Fibroblast of villous mesenchyme (primary cell): ENCODE data around the gene TTBK1. TPM values are rescaled to one million over a fixed set of nuclear protein-coding genes. Genes with fewer than 3 reads are reported as not detected.

Source experiments
- DNase-seq: peaks from one replicate; pipeline ENCODE4 v3.0.0-alpha.2; 2010; ENCODE audit warnings: low read depth
- H3K4me3 ChIP-seq: 2 replicates; pipeline ENCODE4 v1.5.1; 2011; ENCODE audit warnings: low read depth, mild to moderate bottlenecking, low read length
- total RNA-seq: library from RNA; depleted of rRNA; stranded (reverse); fragments of >200 nt; gene quantifications from 2 replicates; pipeline ENCODE4 v1.2.3, GENCODE V29; 2012
- TF ChIP-seq, protein P1 (sequence below): IDR thresholded peaks from 2 replicates; pipeline ENCODE4 v1.5.1; 2012; ENCODE audit warnings: low read depth, mild to moderate bottlenecking, low read length; ENCODE audit not compliant: insufficient read depth

Gene TTBK1
- total RNA-seq, 1 donor: not detected

DNA sequence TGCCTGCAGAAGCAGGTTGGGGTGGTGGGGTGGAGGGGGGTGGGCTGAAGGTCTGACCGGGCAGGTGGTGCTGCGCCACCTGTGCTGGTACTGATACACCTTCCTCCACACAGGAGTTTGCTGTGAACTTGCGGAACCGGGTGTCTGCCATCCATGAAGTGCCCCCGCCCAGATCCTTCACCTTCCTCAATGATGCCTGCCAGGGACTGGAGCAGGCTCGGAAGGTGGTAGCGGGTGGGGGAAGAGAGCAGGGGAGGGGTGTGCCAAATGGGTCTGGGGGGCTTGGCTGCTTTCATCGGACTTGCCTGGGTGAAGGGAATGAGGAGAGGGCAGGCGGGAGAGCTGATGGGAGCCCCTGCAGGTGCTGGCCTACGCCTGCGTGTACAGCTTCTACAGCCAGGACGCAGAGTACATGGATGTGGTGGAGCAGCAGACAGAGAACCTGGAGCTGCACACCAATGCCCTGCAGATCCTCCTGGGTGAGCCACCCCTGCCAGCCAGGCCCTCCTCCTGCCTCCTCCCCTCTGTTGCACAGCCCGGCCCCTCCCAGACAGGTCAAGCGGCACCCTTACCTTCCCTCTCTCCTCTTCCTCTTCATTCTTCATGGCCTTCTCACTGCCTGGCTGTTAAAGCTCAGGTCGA, 20.7 kb upstream of the TTBK1 start:
- H3K4me3 ChIP-seq: no peak overlapping the region
- no peak for DNase-seq
- TF ChIP-seq, protein P1, sequence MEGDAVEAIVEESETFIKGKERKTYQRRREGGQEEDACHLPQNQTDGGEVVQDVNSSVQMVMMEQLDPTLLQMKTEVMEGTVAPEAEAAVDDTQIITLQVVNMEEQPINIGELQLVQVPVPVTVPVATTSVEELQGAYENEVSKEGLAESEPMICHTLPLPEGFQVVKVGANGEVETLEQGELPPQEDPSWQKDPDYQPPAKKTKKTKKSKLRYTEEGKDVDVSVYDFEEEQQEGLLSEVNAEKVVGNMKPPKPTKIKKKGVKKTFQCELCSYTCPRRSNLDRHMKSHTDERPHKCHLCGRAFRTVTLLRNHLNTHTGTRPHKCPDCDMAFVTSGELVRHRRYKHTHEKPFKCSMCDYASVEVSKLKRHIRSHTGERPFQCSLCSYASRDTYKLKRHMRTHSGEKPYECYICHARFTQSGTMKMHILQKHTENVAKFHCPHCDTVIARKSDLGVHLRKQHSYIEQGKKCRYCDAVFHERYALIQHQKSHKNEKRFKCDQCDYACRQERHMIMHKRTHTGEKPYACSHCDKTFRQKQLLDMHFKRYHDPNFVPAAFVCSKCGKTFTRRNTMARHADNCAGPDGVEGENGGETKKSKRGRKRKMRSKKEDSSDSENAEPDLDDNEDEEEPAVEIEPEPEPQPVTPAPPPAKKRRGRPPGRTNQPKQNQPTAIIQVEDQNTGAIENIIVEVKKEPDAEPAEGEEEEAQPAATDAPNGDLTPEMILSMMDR: no peak

DNA sequence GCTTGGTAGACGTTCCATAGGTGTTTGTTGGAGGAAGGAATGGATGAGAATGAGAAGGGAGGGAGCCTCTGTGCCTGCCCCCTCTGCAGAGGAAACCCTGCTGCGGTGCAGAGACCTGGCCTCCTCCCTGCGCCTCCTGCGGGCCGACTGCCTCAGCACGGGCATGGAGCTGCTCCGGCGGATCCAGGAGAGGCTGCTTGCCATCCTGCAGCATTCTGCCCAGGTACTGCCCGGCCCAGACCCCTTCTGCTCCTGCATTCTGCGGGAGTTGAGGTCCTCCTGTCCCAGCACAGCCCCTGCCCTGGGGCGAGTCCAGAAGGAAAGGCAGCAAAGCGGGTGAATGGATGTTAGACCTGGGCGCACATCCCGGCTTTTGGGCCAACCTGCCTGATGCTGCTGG, 20.1 kb upstream of the TTBK1 start:
- TF ChIP-seq, protein P1: no peak
- DNase-seq: no peak
- H3K4me3 ChIP-seq: no peak overlapping the region

GRCh38 chr6:43226192-43226851, 17.0 kb upstream of the TTBK1 start:
- no peak for DNase-seq
- no peak overlapping the region for H3K4me3 ChIP-seq
- TF ChIP-seq, protein P1: no peak

DNA sequence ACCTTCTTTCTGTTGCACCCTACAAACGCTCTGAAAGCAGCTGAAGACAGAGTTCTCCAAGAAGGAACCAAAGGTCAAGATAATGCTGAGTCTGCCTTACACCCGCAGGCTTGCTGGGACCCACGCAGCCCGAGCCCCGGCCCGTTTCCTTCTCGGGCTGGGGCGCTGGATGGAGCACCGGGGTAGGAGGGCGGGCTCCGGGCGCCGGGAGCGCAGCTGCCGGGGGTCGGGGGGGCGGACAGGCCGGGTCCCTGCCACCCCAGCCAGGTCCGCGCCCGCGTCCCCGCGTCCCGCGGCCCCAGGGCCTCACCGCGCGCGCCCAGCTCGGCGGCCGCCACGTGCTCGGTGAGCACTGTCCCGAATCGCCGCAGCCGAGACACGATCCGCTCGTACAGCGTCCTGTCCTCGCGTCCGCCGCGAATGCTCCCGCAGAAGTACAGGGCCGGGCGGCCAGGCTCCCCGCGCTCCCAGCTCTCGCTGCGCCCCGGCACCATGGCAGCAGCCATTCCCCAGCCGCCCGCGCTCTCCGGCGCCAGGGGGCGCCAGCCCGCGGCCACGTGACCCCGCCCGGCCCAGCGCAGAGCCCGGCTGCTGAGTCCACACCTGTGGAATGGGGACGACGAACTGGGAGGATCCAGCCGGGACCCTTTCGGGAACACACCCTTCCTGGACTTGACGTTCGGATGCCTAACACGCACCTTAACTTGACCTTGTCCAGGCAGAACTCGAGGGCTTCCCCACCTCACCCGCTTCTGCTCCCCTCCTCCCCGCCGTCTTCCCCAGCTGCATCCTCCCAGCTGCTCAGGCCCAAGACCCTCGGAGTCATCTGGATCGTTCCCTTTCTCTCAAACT, 14.1 kb upstream of the TTBK1 start, which contains the start of gene DNPH1:
DNPH1 (minus strand) TSS at position 531 of the 852 bp plus-strand sequence; CDS start at position 506, 25 bp downstream.
- TF ChIP-seq, protein P1: peak; percentile 69
- DNase-seq: peak; percentile 59
- H3K4me3 ChIP-seq: peak within 1 kb of the TSS; percentile 63

GRCh38 chr6:43229803-43230620, 13.3 kb upstream of the TTBK1 start:
- TF ChIP-seq, protein P1: no peak
- H3K4me3 ChIP-seq: peak overlapping the region; percentile 63
- no peak for DNase-seq

- DNase-seq: no peak
- TF ChIP-seq, protein P1: no peak
- no peak overlapping the region for H3K4me3 ChIP-seq
These were observed 12.2 kb upstream of the TTBK1 start for GRCh38 chr6:43231053-43231452.
